HG03280 (cell line): ENCODE data around the gene PHKA1.
"Not testable (repeated sequence)": the region's sequence is repeated elsewhere in the genome, so short reads cannot be mapped to it uniquely, and the experiment has no call there.

Experiments used
- ATAC-seq: cut with Tn5 transposase; IDR thresholded peaks from one replicate; pipeline ENCODE4 v1.9.1; 2021; ENCODE audit warnings: mild to moderate bottlenecking, moderate library complexity; ENCODE audit not compliant: unreplicated experiment

PHKA1 gene

GRCh38 chrX:72573158-72573511, 141.0 kb downstream of the PHKA1 start:
- ATAC-seq, result peak; percentile 27

GRCh38 chrX:72572248-72573157, 141.6 kb downstream of the PHKA1 start, which contains the start of gene HDAC8:
HDAC8 (minus strand) TSS chrX:72572843; CDS start chrX:72572761, 82 bp downstream.
- ATAC-seq, result peak; percentile 96

- ATAC-seq, result no peak
Measured at GRCh38 chrX:72569786-72570185, 144.3 kb downstream of the PHKA1 start.

- ATAC-seq, result no peak
Measured at GRCh38 chrX:72568406-72569092, 145.6 kb downstream of the PHKA1 start.

GRCh38 chrX:72566448-72566847, 147.7 kb downstream of the PHKA1 start:
- no peak for ATAC-seq

- ATAC-seq, result not testable (repeated sequence)
Measured at GRCh38 chrX:72559655-72560054, 154.5 kb downstream of the PHKA1 start.

GRCh38 chrX:72554448-72555140, 159.5 kb downstream of the PHKA1 start:
- no peak for ATAC-seq

GRCh38 chrX:72552443-72552842, 161.7 kb downstream of the PHKA1 start:
- ATAC-seq, result not testable (repeated sequence)

GRCh38 chrX:72545990-72546389, 168.1 kb downstream of the PHKA1 start:
- ATAC-seq, result no peak

- ATAC-seq, result no peak
Measured at GRCh38 chrX:72540318-72540717, 173.8 kb downstream of the PHKA1 start.

- ATAC-seq, result no peak
Measured at GRCh38 chrX:72539822-72540221, 174.3 kb downstream of the PHKA1 start.

- ATAC-seq, result no peak
Measured at GRCh38 chrX:72536542-72536941, 177.6 kb downstream of the PHKA1 start.

GRCh38 chrX:72532366-72532765, 181.7 kb downstream of the PHKA1 start:
- no peak for ATAC-seq
